ENCODE measurements around the gene NR1H4. TPM values are rescaled to one million over a fixed set of nuclear protein-coding genes. Genes with fewer than 3 reads are reported as not detected.

NR1H4 gene
- total and polyA plus RNA-seq, 2 of the 13 experiments (the other 11 are each of a cell fraction or from before 2014, with no cell fraction given), result 27.3 to 114 TPM

GRCh38 chr12:100445081-100445481 lies 28.6 kb upstream of the NR1H4 start (continued):
- TF ChIP-seq TCF12 (IDR thresholded peaks at IDR 0.05) (no peak), TCF12 (CRISPR knock-in tag; IDR thresholded peaks at IDR 0.05) (no peak), ZFP82 (CRISPR knock-in tag; IDR thresholded peaks at IDR 0.05; ENCODE audit: borderline replicate concordance) (no peak), PLSCR1 (CRISPR knock-in tag; IDR thresholded peaks at IDR 0.05; ENCODE audit: borderline replicate concordance) (no peak), EZH2 (conservative IDR thresholded peaks at IDR 0.05; ENCODE audit: low read depth, low read length) (no peak), NFYB (CRISPR knock-in tag; IDR thresholded peaks at IDR 0.05) (no peak), HINFP (CRISPR knock-in tag; IDR thresholded peaks at IDR 0.05; ENCODE audit: low read depth) (no peak), ZNF549 (CRISPR knock-in tag; IDR thresholded peaks at IDR 0.05) (no peak), ZFP36 (IDR thresholded peaks at IDR 0.05; ENCODE audit: borderline replicate concordance, low read depth, low read length, partially characterized antibody) (no peak), PREB (CRISPR knock-in tag; IDR thresholded peaks at IDR 0.05) (no peak), ARID5B (CRISPR knock-in tag; IDR thresholded peaks at IDR 0.05) (peak; percentile 86), KDM6A (CRISPR knock-in tag; IDR thresholded peaks at IDR 0.05; ENCODE audit: low read depth) (no peak; the same call in 1 of the 2 replicates), ZNF441 (CRISPR knock-in tag; IDR thresholded peaks at IDR 0.05; ENCODE audit: borderline replicate concordance) (no peak), RFX5 (IDR thresholded peaks at IDR 0.05; ENCODE audit: low read depth, low read length) (no peak), MTA1 (CRISPR knock-in tag; IDR thresholded peaks at IDR 0.05; ENCODE audit: borderline replicate concordance) (no peak), EP300 (IDR thresholded peaks at IDR 0.05; ENCODE audit: low read depth in 2 of 2, low read length in 2 of 2) (peak in 1 of 2 experiments; percentile 87; a peak in 2 of 4 replicates), EP300 (CRISPR knock-in tag; IDR thresholded peaks at IDR 0.05; ENCODE audit: borderline replicate concordance) (peak; percentile 70; the same call in 1 of the 2 replicates), KLF6 (CRISPR knock-in tag; IDR thresholded peaks at IDR 0.05) (peak; percentile 19; the same call in 1 of the 2 replicates), FIP1L1 (IDR thresholded peaks at IDR 0.05; ENCODE audit: borderline replicate concordance, insufficient read depth, low read depth, low read length) (no peak), ATF7-NPFF (CRISPR knock-in tag; IDR thresholded peaks at IDR 0.05; ENCODE audit: low read depth) (no peak), JDP2 (CRISPR knock-in tag; IDR thresholded peaks at IDR 0.05; ENCODE audit: borderline replicate concordance) (no peak), ZNF782 (CRISPR knock-in tag; IDR thresholded peaks at IDR 0.05; ENCODE audit: borderline replicate concordance) (no peak), HCFC1 (IDR thresholded peaks at IDR 0.05; ENCODE audit: low read depth, low read length) (no peak)
